ENCODE data around the gene IRF6.

The IRF6 gene

GRCh38 chr1:209805875-209806760, at the start of gene IRF6:
Gene IRF6, minus strand, starts transcription at chr1:209806142. Its CDS starts 4,729 bp downstream, at chr1:209801413.
- DNase-seq (ENCODE audit: low read depth in 3 of 3, low spot score in 1 of 3): peak in 2 of 3 donors; percentile 44 to 59

- no peak for DNase-seq (ENCODE audit: low read depth in 3 of 3, low spot score in 1 of 3)
Observed at GRCh38 chr1:209855623-209856022, 49.7 kb upstream of the IRF6 start.

GRCh38 chr1:209855006-209855405, 49.1 kb upstream of the IRF6 start:
- no peak for DNase-seq (ENCODE audit: low read depth in 3 of 3, low spot score in 1 of 3)

- no peak for DNase-seq (ENCODE audit: low read depth in 3 of 3, low spot score in 1 of 3)
Observed at GRCh38 chr1:209854196-209854595, 48.3 kb upstream of the IRF6 start.

- DNase-seq (ENCODE audit: low read depth in 3 of 3, low spot score in 1 of 3): no peak
Observed at GRCh38 chr1:209853676-209854075, 47.7 kb upstream of the IRF6 start.

- DNase-seq (ENCODE audit: low read depth in 3 of 3, low spot score in 1 of 3): peak in 1 of 3 donors; percentile 16
Observed at GRCh38 chr1:209850342-209850979, 44.5 kb upstream of the IRF6 start.

GRCh38 chr1:209849388-209849787, 43.4 kb upstream of the IRF6 start:
- DNase-seq (ENCODE audit: low read depth in 3 of 3, low spot score in 1 of 3): no peak

- DNase-seq (ENCODE audit: low read depth in 3 of 3, low spot score in 1 of 3): no peak
Observed at GRCh38 chr1:209845408-209845725, 39.4 kb upstream of the IRF6 start.

GRCh38 chr1:209844695-209845407, 38.9 kb upstream of the IRF6 start:
- no peak for DNase-seq (ENCODE audit: low read depth in 3 of 3, low spot score in 1 of 3)

GRCh38 chr1:209840611-209841010, 34.7 kb upstream of the IRF6 start:
- DNase-seq (ENCODE audit: low read depth in 3 of 3, low spot score in 1 of 3): no peak

GRCh38 chr1:209839875-209840546, 34.1 kb upstream of the IRF6 start:
- DNase-seq (ENCODE audit: low read depth in 3 of 3, low spot score in 1 of 3): no peak

GRCh38 chr1:209838537-209838936, 32.6 kb upstream of the IRF6 start:
- DNase-seq (ENCODE audit: low read depth in 3 of 3, low spot score in 1 of 3): no peak

GRCh38 chr1:209837671-209838070, 31.7 kb upstream of the IRF6 start:
- no peak for DNase-seq (ENCODE audit: low read depth in 3 of 3, low spot score in 1 of 3)

GRCh38 chr1:209835782-209836298, 29.9 kb upstream of the IRF6 start:
- DNase-seq (ENCODE audit: low read depth in 3 of 3, low spot score in 1 of 3): no peak

- no peak for DNase-seq (ENCODE audit: low read depth in 3 of 3, low spot score in 1 of 3)
Observed at GRCh38 chr1:209831615-209832014, 25.7 kb upstream of the IRF6 start.

- DNase-seq (ENCODE audit: low read depth in 3 of 3, low spot score in 1 of 3): no peak
Observed at GRCh38 chr1:209830722-209831121, 24.8 kb upstream of the IRF6 start.

GRCh38 chr1:209829716-209830115, 23.8 kb upstream of the IRF6 start:
- DNase-seq (ENCODE audit: low read depth in 3 of 3, low spot score in 1 of 3): no peak

- DNase-seq (ENCODE audit: low read depth in 3 of 3, low spot score in 1 of 3): peak; percentile 76 to 84 (median 83)
Observed at GRCh38 chr1:209827384-209828262, 21.7 kb upstream of the IRF6 start, which contains the start of gene UTP25. Gene UTP25, plus strand, starts transcription at chr1:209827972. Its CDS starts 92 bp downstream, at chr1:209828064.

- DNase-seq (ENCODE audit: low read depth in 3 of 3, low spot score in 1 of 3): no peak
Observed at GRCh38 chr1:209825591-209826434, 19.9 kb upstream of the IRF6 start.
